ENCODE measurements around the gene PPP1R26. TPM values are rescaled to one million over a fixed set of nuclear protein-coding genes. Genes with fewer than 3 reads are reported as not detected.
"Not testable (repeated sequence)": the region's sequence is repeated elsewhere in the genome, so short reads cannot be mapped to it uniquely, and the experiment has no call there.

PPP1R26 gene
- polyA plus RNA-seq, 1 of the 3 experiments (the other 2 are of a cell fraction) = 20.1 TPM

DNA sequence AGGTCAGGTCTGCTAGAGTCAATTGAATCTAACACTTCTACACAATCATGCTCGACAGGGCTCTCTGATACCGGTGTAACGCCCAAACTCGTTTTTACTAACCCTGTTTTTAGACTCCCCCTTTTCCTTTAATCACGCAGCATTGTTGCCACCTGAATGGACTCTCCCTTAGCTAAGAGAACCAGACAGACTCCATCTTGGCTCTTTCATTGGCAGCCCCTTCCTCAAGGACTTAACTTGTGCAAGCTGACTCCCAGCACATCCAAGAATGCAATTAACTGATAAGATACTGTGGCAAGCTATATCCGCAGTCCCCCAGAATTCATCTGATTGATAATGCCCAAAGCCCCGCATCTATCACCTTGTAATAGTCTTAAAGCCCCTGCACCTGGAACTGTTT is 40.1 kb upstream of the PPP1R26 start:
- POLR2A ChIA-PET = not testable (repeated sequence)

DNA sequence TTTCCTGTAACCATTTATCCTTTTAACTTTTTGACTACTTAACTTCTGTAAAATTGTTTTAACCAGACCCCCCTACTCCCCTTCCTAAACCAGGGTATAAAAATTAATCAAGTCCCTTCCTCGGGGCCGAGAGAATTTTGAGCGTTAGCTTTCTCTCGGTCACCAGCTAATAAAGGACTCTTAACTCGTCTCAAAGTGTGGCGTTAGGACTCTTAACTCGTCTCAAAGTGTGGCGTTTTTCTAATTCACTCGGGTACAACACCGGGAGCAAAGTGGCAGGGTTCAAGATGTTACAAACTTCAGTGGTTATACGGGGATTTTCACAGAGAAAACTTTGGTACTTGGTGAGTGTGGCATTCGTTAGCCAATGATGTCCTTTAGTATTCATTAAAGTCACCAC is 39.7 kb upstream of the PPP1R26 start:
- Histone ChIP-seq H3K36me3 (replicated peaks in 1 of 2; ENCODE audit: control insufficient read depth in 1 of 2, insufficient read depth in 2 of 2, low read length in 1 of 2) (no peaks in the 10 kb centered on the region), H3K4me2 (no peak overlapping the region), H3F3A (replicated peaks; ENCODE audit: insufficient read depth) (no peaks in the 10 kb centered on the region), H3K9me2 (no peaks in the 10 kb centered on the region), H3K4me1 (ENCODE audit: control insufficient read depth in 1 of 2, insufficient read depth in 2 of 2, low read depth in 1 of 2, low read length in 1 of 2) (no peaks in the 10 kb centered on the region), H3K4me3 (ENCODE audit: low read depth in 2 of 2, low read length in 1 of 2) (no peak overlapping the region), H3K9me3 (no peaks in the 10 kb centered on the region), H3K27me3 (ENCODE audit: insufficient read depth) (no peaks in the 10 kb centered on the region), H2AFZ (ENCODE audit: low read depth) (no peak overlapping the region), H3K27ac (ENCODE audit: low read depth in 2 of 2, low read length in 1 of 2) (no peak overlapping the region), H3K79me2 (ENCODE audit: insufficient read depth) (no peaks in the 10 kb centered on the region), H4K20me1 (ENCODE audit: insufficient read depth) (no peaks in the 10 kb centered on the region), H3K9ac (no peak overlapping the region)
- DNase-seq = no peak
- ChIA-PET CTCF (no interaction called here), POLR2A (no interaction called here)
- 44% methylated on average over 12 of the region's 12 CpGs for WGBS (ENCODE audit: low lambda C conversion rate)
- TF ChIP-seq CTCF (IDR thresholded peaks at IDR 0.05) (no peak), ZBTB33 (IDR thresholded peaks at IDR 0.05; ENCODE audit: borderline replicate concordance, low read depth) (no peak), EP300 (IDR thresholded peaks at IDR 0.05; ENCODE audit: borderline replicate concordance in 1 of 2, low read depth in 1 of 2, low read length in 1 of 2) (no peak), FOXJ3 (CRISPR knock-in tag; IDR thresholded peaks at IDR 0.05) (no peak), GABPA (IDR thresholded peaks at IDR 0.05; ENCODE audit: low read depth) (no peak), EZH2phosphoT487 (IDR thresholded peaks at IDR 0.05; ENCODE audit: borderline replicate concordance, low read depth) (no peak), RXRA (IDR thresholded peaks at IDR 0.05; ENCODE audit: borderline replicate concordance, low read depth) (no peak), NFIC (IDR thresholded peaks at IDR 0.05; ENCODE audit: borderline replicate concordance) (no peak), JUND (IDR thresholded peaks at IDR 0.05) (no peak), FOXM1 (IDR thresholded peaks at IDR 0.05; ENCODE audit: low read depth) (no peak), NRF1 (IDR thresholded peaks at IDR 0.05; ENCODE audit: low read depth, low read length) (no peak), TAF1 (IDR thresholded peaks at IDR 0.05; ENCODE audit: borderline replicate concordance, low read depth, low read length) (no peak), SIN3A (IDR thresholded peaks at IDR 0.05; ENCODE audit: borderline replicate concordance, low read depth, low read length) (no peak)
- TF ChIP-seq, protein P1, sequence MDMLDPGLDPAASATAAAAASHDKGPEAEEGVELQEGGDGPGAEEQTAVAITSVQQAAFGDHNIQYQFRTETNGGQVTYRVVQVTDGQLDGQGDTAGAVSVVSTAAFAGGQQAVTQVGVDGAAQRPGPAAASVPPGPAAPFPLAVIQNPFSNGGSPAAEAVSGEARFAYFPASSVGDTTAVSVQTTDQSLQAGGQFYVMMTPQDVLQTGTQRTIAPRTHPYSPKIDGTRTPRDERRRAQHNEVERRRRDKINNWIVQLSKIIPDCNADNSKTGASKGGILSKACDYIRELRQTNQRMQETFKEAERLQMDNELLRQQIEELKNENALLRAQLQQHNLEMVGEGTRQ (IDR thresholded peaks at IDR 0.05; ENCODE audit: borderline replicate concordance, low read depth, low read length) = no peak

More for the DNA sequence above, 40.1 kb upstream of the PPP1R26 start:
- not testable (repeated sequence) for H3K4me3 ChIP-seq (ENCODE audit: low read depth in 2 of 2, low read length in 1 of 2); H3K27ac ChIP-seq (ENCODE audit: low read depth in 2 of 2, low read length in 1 of 2); H3K9me2 ChIP-seq; H3K4me2 ChIP-seq; H3K27me3 ChIP-seq (ENCODE audit: insufficient read depth); H3K9ac ChIP-seq; H3K4me1 ChIP-seq (ENCODE audit: control insufficient read depth in 1 of 2, insufficient read depth in 2 of 2, low read depth in 1 of 2, low read length in 1 of 2); H3K79me2 ChIP-seq (ENCODE audit: insufficient read depth); DNase-seq; H3K9me3 ChIP-seq; H4K20me1 ChIP-seq (ENCODE audit: insufficient read depth); H3K36me3 ChIP-seq (replicated peaks in 1 of 2; ENCODE audit: control insufficient read depth in 1 of 2, insufficient read depth in 2 of 2, low read length in 1 of 2); H3F3A ChIP-seq (replicated peaks; ENCODE audit: insufficient read depth); H2AFZ ChIP-seq (ENCODE audit: low read depth)
- WGBS (ENCODE audit: low lambda C conversion rate) = 51% methylated on average over 7 of the region's 7 CpGs
- CTCF ChIA-PET = interaction anchor here (1.2 kb wide), 1 partner anchor 41 kb away, joined by 3 read pairs; no protein-coding TSS in a partner anchor
